HG02870 (cell line): Measurements from ENCODE around the gene ANKRD50.
A peak's percentile ranks its signal among the peaks of the same experiment; 100 is the strongest.

Source experiments
- ATAC-seq: cut with Tn5 transposase; IDR thresholded peaks from one replicate; pipeline ENCODE4 v1.9.1; 2021; ENCODE audit warnings: mild to moderate bottlenecking, moderate library complexity; ENCODE audit not compliant: unreplicated experiment

ANKRD50 gene

DNA sequence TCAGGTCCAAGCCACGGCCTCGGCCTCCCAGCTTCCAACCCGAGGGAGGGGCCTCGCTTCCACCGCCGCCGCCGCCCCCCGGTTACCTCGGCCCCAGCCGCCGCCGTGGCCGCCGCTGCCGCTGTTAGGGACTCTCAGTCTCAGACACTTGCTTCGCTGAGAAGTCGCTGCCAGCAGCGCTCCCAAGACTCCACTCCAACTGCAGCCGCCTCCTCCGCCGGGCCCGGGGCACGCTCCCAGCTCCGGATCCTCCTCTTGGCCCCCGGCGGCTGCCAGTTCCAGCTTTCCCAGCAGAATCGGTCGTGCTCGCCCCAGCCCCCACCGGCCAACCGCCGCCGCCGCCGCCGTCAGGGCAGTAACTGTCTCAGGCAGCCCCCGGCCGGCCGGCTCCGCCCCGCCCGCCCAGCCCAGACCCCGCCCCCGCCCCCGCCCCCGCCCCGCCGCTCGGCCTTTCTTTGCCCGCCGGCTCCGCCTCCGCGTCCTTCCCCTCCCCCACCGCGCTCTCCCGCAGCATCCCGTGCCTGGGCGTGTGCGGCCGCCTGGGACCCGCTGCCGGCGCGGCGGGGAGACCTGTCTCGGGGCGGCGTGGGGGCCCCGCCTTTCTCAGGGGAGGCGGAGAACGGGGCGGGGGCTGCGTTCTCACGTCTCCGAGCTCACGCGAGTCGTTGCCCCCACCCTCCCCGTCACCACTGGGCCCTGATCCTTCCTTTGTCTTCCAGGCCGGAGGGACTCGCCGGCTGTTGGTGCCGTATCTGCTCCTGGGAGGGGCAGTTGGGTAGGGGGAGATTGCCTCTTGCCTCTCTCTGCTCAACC is at the start of gene ANKRD50:
Gene ANKRD50, minus strand, starts transcription at position 361 of the 813 bp plus-strand sequence. CDS start 2,221 bp downstream, outside the sequence.
- ATAC-seq = peak; percentile 68

GRCh38 chr4:124757126-124757525 is 44.6 kb upstream of the ANKRD50 start:
- no peak for ATAC-seq

DNA sequence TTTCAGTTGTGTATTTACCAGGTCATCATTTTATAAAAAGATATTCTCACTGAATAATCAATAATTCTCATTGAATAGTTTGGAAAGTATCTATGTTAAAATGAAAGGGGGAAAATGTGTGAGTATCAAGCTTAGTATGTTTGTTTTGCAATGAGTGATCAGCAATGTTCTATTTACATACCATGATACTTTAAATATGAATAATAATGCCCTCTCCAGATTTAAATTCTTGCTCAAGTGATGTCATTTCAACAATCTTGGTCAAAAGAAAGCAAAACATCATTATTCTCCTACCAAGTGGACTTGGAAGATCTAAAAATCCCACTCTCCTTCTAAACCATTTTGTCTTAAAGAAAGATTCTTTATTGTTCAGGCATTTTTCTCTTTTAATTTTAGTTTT is 42.1 kb upstream of the ANKRD50 start:
- no peak for ATAC-seq

DNA sequence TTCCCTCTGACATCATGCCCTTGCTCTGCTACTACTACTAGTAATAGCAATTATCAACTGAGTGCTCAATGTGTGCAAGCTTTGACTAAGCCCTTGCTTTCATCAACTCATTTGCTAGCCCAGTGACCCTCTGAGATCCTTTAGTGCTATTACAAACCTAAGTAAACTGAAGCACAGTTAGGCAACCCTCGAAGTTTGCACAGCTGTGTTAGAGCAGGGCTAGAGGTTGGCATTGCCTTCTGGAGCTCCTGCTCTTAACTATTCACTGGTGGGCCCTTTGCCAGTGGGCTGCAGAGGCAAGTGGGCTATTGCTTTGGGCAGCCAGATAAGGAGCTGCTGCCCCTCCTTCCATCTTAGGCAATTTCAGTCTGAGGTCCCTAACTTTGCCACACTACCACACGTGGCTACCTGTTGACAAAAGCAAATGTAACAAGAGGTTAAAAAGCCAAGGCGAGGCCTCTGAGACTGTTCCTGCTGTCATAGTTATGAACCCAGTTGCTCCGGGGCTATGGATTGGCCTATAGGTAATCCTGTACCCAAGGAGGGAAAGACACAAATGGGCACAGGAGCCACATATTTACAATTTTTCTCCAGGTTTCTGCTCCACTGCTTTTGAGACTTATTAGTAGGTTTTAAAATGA is 41.5 kb upstream of the ANKRD50 start:
- no peak for ATAC-seq

DNA sequence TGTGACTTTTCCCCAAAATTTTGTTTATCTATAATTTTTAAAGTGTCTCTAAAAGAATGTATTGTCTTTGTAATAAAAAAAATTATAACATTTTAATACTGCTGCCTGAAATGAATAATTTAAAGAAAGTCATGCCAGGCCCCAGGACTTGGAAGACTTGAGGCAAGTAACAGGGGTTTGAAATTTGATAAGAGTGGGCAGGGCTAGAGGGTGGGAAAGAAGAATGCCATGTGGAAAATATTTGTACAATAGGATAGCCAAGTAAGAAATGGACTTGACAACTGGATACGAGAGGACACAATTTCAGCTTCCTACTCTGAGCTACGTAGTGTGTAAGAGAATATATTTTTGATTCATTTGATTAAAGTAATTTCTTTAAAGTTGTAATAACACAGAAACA is 36.9 kb upstream of the ANKRD50 start:
- no peak for ATAC-seq

DNA sequence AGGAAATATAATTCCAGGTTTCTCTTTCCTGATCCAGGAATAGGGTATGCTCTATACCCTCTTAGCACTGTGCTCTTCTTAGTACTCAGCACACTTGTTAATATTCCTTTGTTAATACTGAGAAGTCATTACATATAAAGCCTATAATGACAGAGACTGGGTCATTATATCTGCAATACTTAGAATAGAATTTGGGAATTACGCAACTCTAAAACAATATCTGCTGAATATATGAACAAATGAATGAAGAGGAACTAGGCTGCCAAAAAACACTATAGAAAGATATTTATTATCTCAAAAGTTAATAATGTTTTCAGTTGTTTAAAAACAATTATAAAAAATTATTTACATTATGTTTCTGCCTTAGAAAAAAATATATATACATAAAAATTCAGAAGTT is 36.4 kb upstream of the ANKRD50 start:
- no peak for ATAC-seq

DNA sequence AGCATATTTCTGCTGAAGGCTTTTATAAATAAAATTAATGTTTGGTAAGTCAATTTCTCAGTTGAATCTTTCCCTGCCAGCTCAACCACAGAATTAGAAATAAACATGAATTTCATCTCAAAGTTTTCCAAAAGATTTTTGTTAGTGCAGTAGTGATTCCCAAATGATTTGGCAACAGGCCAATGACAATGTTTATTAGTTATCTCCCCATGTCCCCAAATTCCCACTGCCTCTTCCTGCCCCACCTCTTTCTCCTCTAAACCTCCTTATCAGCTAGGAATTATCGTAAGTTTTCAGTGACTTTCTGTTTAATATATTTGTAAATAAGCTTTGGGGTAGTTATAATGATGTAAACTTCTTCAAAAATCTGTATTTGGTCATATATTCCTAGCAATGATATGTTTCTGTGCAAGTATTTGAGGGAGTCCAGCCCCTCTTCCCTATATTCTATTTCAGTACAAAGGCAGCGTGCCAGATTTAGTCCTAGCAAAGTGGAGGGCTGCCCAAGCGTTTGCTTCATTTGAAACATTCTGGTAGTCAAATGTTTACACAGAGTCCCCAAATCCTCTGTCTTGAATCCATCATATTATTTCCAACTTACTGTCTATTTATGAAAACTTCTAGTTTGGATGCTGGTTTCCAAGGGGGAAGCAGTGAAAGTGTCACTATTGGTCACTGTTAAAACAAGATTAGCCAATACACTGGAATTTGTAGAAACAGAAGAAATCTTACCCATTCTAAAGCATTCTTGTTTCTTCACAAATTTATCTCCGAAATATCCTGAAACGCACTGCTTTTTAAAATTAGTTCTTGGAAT is 33.7 kb upstream of the ANKRD50 start:
- ATAC-seq = no peak

GRCh38 chr4:124743711-124744110 is 31.2 kb upstream of the ANKRD50 start:
- no peak for ATAC-seq

DNA sequence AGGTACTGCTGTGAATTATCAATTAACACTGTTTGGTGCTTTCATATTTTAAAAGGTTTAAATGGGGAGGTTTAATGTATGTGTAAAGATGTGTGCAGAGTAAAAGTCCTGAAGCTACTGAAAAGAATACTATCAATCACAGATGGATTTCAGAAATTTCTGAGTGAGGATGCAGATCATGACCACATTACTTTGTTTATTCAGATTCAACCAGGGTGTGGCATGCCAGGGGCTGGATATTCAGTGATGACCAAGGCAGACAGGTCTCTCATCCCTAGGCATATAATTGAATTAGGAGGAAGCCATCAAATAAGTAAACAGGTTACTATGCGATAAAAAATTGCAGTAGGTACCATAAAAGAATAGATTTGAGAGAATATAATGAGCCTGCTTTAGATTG is 28.0 kb upstream of the ANKRD50 start:
- ATAC-seq = no peak

DNA sequence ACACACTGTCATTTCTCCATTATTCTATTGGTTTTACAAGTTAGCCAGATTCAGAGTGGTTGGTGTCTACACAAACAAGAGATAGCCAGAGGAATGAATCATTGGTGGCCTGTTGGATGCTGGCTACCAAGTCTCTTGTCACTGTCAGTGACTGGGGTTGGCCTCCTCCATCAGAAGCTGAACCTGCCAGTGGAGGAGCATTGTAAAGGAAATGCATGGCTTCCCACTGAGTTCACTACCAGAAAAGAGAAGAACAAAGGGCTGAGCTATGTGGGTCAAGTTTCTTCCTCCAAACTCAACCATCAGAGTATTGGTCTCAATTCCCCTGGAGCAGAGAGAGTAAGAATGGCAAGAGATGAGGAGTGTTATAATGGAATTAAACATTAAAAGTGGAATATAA is 26.5 kb upstream of the ANKRD50 start:
- no peak for ATAC-seq

DNA sequence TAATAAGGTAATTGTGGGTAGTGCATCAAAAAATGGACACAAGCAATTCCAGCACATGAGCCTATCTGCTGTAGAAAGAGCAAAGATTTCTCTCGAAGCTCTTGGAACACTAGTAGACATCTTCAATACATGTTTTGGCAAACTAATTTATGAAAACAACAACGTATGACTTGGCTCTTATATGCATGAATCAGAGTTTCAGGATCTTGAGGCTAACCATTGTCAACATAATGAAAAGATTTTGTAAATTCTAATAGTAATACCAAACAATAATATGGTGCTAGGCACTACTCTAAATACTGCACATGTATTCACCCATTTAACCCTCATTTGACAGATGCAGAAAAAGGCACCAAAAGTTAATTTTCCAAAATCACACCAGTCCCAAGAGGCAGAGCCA is 25.1 kb upstream of the ANKRD50 start:
- ATAC-seq = no peak

- ATAC-seq = no peak
These were observed 24.0 kb upstream of the ANKRD50 start for GRCh38 chr4:124736526-124736925.

- ATAC-seq = no peak
These were observed 14.9 kb upstream of the ANKRD50 start for GRCh38 chr4:124727331-124727890.

GRCh38 chr4:124726269-124726668 is 13.7 kb upstream of the ANKRD50 start:
- no peak for ATAC-seq

DNA sequence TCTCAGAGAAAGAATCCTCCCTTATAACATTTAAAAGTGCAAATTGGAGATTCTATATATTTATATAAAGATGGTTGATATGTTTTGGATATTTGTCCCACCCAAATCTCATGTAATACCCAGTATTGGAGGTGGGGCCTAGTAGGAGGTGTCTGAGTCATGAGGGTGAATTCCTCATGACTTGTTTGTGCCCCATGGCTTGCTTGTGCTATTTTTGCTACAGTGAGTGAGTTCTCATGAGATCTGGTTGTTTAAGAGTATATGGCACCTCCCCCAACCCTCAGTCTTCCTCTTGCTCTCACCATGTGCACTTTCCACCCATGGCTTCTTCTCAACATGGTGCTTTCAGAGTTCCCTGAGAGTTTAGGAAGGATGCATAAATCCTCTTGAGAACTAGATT is 9.5 kb upstream of the ANKRD50 start:
- ATAC-seq = no peak

DNA sequence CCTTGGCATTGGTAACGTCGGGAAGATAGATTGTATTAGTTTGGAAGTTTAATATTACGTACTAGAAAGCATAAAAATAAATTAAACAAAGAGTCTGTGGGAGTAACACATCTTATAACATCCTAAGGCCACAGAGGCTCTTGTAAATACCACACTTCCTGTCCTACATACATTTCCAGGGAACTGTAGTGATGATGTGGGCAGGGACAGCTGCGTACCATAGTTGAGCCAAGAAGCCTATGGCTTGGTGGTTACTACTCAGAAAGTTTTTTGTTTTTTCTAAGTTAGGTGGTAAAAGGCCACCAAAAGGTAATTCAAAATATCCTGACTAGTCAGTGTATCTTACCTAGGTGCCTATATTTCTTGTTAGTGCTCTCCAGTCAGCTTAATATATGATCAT is 4.6 kb upstream of the ANKRD50 start:
- ATAC-seq = no peak

- ATAC-seq = peak; percentile 43
These were observed 657 bp upstream of the ANKRD50 start for GRCh38 chr4:124713185-124713592.

DNA sequence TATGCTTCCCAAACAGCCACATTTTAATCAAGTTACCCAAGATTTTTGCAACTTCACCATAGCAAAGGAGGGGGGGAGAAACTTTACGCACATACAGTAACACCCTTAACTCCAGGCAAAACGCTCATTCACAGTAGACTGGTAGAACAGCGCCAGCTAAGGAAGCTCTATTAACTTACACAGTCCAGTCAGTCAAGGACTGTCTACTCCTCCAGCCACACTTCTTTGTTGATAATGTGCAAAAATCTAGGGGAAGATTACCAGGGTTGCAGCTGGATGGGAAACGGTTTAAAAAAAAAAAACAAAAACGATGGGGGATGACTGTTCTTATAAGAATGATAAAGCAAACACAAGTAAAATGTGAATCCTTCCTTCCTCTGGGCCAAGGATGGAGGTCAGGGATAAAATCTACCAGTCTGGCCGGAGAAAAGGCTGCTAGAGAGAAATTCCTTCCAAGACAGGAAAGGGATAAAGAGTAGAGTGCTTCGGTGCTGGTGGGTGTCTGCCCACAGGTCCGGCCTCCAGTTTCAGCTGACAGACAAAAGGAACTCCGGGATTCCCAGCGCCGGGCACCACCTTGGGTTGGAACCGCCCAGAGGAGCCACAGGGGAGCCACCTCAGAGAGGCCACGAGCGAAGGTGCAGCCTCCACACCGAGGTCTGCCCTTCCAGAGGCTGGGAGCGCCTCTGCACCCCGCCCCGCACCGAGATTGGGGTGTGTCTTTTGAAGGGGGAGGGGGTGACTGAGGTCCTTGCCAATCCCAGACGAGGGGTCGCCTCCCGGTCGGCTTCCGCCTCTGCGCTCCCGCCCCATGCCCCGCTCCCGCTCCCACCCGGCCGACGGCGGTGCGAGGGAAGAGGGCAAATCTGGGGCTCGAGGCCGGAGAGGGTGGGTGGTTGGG is 811 bp downstream of the ANKRD50 start:
- peak; percentile 25 for ATAC-seq

- ATAC-seq = no peak
These were observed 1.6 kb downstream of the ANKRD50 start for GRCh38 chr4:124710911-124711310.

DNA sequence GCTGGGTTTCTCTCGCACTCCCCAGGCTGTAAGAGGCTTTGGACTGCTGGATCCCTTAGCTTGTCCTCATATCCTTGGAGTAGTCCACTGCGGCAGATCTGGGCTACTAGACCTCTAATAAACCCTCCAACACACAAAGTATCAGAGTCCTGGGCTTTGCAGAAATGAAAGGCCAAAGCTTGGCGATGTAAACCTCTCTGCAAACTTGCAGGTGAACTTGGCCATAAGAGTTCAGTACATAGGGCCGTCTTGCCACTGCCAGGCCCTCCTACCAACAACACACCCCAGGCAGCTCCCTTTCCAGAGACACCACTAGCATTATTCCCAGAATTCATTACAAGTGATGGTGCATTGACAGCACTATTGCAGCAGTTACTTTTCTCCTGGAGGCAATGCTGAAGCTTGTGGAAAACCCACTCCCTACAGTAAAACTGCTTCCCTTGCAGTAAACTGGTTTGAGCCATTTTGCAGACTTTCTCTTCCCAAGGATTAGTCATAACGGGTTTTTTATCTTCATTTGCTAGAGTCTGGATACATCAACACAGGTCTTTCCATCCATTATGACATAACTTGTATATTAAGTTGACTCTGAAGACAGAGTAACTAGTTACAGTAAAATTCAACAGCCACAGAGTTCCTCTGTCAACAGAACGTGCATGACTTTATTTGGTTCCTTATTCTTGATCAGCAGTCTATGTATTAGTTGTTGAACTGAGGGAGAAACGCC is 2.4 kb downstream of the ANKRD50 start:
- no peak for ATAC-seq
